ENCODE data around the gene CRAT. TPM values are rescaled to one million over a fixed set of nuclear protein-coding genes. Genes with fewer than 3 reads are reported as not detected.

The CRAT gene
- total RNA-seq, 1 donor from 2014 or later, result 34.0 TPM

DNA sequence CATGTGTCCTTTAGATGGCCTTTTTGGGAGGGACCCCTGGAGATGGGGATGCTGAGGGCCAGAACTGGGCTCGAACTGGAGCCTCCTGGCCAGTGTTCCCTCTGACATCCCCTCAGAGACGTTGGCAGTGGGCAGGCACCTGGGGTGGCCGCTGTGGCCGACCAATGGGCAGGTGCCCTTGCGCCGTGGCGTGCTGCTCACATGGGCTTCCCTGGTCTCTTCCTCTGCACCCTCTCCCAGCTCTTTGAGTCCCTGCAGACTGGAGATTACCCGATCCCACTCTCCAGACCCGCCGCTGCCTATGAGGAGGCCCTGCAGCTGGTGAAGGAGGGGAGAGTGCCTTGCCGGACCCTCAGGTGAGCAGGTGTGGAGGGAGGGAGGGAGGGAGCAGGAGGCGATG is 49.6 kb downstream of the CRAT start:
- no peak for DNase-seq

DNA sequence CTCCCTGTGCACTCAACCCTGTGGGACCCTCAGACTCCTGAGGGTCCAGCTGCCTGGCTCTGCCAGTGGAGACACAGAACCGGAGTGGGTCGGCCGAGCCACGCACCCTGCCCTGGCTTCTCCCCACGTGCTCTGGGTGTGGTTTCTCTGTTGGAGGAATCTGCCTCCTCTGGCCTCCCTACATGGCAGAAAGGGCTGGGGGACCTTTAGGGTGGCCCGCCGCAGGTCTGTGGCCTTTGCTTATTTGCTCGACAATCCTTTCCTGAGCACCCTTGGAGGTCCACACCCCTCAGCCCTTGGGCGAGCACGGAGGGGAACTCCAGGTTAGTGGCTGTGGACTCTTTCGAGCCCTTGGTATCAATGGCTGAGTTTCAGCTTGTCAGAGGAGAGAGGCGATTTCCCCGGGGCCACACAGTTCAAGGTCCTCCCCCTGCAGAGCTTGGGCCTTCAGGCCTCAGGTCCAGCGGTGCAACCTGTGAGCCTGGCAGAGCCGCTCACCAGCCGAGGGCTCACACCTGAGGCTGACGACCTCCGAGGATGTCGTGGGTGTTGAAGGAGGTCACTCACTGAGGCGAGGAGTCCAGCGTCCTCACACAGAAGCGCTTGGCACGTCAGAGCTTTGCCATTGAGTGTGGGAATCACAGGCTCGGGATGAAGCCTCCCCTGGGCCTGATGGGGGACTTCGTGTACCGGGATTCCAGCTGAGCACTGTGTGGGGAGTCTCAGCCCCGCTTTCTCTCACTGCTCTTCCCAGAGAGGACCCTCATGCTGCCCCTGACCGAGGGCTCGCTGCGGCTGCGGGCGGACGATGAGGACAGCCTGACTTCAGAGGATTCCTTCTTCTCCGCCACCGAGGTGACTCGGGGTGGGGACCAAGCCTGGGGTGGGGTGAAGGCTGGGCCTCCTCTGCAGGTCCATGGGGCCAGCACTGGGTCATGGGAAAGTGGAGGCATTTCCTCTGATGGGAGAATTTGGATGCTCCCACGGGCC is 50.5 kb downstream of the CRAT start:
- no peak for DNase-seq

DNA sequence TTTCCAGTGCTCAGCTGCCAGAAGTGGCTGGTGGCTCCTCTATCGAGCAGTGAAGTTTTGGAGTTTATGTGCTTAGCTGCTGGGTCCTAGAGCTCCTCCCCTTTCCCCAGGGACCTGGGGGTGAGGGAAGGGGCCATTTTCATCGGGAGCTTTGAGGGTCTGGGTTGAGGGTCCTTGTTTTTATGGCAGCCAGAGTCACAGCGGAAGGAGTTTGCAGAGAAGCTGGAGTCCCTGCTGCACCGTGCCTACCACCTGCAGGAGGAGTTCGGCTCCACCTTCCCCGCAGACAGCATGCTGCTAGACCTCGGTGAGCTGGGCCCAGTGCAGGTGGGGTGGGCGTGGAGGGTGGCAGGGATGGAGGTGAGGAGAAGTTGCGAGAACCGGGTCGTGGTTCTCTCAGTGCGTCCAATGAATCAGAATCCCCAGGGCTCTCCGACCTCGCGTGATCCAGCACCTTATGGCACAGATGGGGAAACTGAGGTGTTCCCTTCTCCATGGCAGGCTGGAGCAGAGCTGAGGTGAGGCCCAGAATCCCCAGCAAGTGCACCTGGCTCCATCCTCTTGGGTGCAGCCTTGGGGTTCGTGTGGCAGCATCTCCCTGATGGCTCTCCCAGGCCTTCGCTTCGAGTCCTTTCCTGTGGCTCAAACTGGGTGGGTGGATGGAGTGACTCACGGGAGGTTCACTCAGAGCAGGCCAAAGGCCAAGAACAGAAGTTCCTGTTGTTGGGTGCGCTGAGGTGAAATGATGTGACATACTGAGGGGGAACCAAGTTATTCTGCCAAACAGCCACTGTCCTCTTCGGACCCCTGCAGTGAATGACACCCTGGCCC is 51.4 kb downstream of the CRAT start:
- DNase-seq, result peak; percentile 33

DNA sequence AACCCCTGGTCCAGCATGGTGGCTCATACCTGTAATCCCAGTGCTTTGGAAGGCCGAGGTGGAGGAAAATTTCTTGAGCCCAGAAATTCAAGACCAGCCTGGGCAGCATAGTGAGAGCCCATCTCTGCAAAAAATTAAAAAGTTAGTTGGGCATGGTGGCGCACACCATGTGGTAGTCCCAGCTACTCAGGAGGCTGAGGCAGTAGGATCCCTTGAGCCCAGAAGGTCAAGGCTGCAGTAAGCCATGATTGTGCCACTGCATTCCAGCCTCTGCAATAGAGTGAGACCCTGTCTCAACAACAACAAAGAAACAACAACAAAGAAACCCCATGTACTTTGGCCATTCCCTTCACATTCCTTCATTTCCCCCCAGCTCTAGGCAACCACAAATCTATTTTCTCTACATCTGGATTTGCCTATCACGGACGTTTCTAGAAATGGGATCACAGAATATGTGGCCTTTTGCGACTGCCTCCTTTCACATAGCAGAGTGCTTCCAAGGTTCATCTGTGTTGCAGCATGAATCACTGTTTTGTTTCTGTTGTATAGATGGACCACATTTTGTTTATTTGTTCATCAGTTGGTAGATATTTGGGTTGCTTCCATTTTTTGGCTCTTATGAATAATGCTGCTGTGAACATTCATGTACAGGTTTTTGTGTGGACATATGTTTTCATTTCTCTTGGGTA is 56.3 kb downstream of the CRAT start:
- DNase-seq, result no peak

DNA sequence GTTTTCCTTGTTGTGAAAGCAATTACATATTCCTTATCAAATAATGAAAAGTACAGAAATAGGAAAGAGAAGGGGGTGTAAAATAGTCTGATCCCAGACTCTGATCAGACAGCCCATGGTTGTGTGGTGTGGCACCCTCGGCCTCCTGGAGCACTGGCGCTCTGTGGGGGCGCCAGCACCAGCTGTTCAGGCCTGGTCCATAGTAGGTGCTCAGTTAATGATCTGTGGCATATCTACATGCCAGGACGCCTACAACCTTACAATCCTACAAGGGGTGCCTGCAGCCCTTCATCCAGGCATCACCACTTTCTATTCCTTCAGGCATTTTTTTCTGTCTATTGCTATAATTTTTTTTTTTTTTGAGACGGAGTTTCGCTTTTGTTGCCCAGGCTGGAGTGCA is 57.6 kb downstream of the CRAT start:
- no peak for DNase-seq

DNA sequence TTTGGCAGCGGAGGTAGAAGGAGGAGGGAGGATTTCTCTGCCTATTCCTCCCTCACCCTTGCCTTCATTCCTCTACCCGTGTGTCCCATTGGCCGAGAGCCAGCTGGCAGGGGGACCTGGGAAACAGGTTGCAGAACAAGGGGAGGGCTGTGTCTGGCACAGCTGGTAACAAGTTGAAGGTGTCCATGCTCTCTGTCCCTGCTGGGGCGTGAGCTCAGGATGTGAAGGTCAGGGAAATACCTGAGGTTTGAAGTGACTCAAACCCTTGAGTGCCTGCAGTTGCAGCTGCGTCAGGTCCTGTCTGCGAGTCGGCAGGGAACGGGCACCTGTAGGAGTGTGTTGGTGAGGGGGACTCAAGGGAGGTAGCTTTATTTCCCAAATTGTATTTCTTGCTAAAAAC is 58.0 kb downstream of the CRAT start:
- DNase-seq, result no peak

Other genes starting within 250 kb of the CRAT start
- 5.3 and 9.7 TPM in 2 replicates for gene KYAT1, start 228.8 kb downstream of the CRAT start, total RNA-seq
- gene LRRC8A, start 228.7 kb downstream of the CRAT start, total RNA-seq, result 102 and 154 TPM in 2 replicates
- 0.85 TPM in 1 of 2 replicates, not detected in the other for gene PHYHD1, start 189.8 kb downstream of the CRAT start, total RNA-seq
- 38.4 and 45.6 TPM in 2 replicates for gene DOLK, start 163.2 kb downstream of the CRAT start, total RNA-seq
- 45.6 and 94.3 TPM in 2 replicates for gene NUP188, start 163.1 kb downstream of the CRAT start, total RNA-seq
- 60.2 and 70.1 TPM in 2 replicates for gene SH3GLB2, start 82.5 kb downstream of the CRAT start, total RNA-seq
- 34.4 and 39.5 TPM in 2 replicates for gene MIGA2, start 74.2 kb downstream of the CRAT start, total RNA-seq
- 10.7 and 15.5 TPM in 2 replicates for gene DOLPP1, start 29.7 kb downstream of the CRAT start, total RNA-seq
- gene PTPA, start 622 bp upstream of the CRAT start, total RNA-seq, result 80.0 and 145 TPM in 2 replicates
- gene IER5L, start 67.5 kb upstream of the CRAT start, total RNA-seq, result 13.0 and 19.4 TPM in 2 replicates